Ascending aorta (tissue), 2 donors: ENCODE data around the gene SMPD2. TPM values are rescaled to one million over a fixed set of nuclear protein-coding genes. Genes with fewer than 3 reads are reported as not detected.

Source experiments
- DNase-seq, 2 donors: peaks; one replicate each; pipeline ENCODE4 v3.0.0-alpha.2; 2019; ENCODE audit warnings: low spot score in 2 of 2
- H3K27ac ChIP-seq, 2 donors: fragments of 200-600 bp; sonication (generic); one replicate each; pipeline ENCODE4 v1.5.1; 2016 to 2017; ENCODE audit warnings: mild to moderate bottlenecking in 1 of 2
- H3K27me3 ChIP-seq: fragments of 200-600 bp; sonication (generic); one replicate; pipeline ENCODE4 v1.5.1; 2017
- H3K36me3 ChIP-seq, 2 donors: fragments of 200-600 bp; sonication (generic); one replicate each; pipeline ENCODE4 v1.5.1; 2016
- H3K4me1 ChIP-seq, 2 donors: fragments of 200-600 bp; sonication (generic); one replicate each; pipeline ENCODE4 v1.5.1; 2016 to 2017; ENCODE audit warnings: mild to moderate bottlenecking in 1 of 2
- H3K4me3 ChIP-seq, 2 donors: fragments of 200-600 bp; sonication (generic); one replicate each; pipeline ENCODE4 v1.5.1; 2016 to 2017; ENCODE audit warnings: mild to moderate bottlenecking in 1 of 2
- H3K9me3 ChIP-seq, 2 donors: fragments of 200-600 bp; sonication (generic); one replicate each; pipeline ENCODE4 v1.5.1; 2016
- intact Hi-C: fragments of 100-400 bp; cut with DNase I; formaldehyde crosslinking; loops from one replicate; pipeline ENCODE4 v1.15.1; 2023
- total RNA-seq: library from RNA; depleted of rRNA; stranded (reverse); fragments of >200 nt; gene quantifications from one replicate; pipeline ENCODE4 v1.1.0, GENCODE V29; 2016
- TF ChIP-seq, protein P1 (sequence below), 3 experiments: fragments of 200-600 bp in 2 of 3; fragments of 450-650 bp in 1 of 3; sonication (generic) in 2 of 3; IDR thresholded peaks; one replicate each; pipeline ENCODE4 v1.5.1; 2016 to 2019; ENCODE audit warnings: antibody characterized with exemption in 3 of 3, mild to moderate bottlenecking in 1 of 3, moderate library complexity in 1 of 3

The SMPD2 gene
- total RNA-seq, 1 donor from 2014 or later = 14.2 TPM

DNA sequence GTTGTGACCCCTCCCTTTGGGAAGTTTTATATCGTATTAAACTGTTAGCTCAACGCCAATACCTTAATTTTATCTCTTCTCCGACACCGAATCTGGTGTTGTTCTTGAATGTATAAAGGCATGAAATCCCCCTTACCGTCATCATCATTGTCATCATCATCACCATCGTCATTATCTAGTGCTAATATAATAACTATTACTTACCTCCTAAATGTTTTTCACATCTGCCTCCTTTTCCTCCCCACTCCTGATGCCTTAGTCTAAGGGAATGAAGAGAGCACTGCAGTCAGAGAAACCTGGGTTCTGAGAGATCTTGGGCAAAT, 43.2 kb downstream of the SMPD2 start:
- TF ChIP-seq, protein P1, sequence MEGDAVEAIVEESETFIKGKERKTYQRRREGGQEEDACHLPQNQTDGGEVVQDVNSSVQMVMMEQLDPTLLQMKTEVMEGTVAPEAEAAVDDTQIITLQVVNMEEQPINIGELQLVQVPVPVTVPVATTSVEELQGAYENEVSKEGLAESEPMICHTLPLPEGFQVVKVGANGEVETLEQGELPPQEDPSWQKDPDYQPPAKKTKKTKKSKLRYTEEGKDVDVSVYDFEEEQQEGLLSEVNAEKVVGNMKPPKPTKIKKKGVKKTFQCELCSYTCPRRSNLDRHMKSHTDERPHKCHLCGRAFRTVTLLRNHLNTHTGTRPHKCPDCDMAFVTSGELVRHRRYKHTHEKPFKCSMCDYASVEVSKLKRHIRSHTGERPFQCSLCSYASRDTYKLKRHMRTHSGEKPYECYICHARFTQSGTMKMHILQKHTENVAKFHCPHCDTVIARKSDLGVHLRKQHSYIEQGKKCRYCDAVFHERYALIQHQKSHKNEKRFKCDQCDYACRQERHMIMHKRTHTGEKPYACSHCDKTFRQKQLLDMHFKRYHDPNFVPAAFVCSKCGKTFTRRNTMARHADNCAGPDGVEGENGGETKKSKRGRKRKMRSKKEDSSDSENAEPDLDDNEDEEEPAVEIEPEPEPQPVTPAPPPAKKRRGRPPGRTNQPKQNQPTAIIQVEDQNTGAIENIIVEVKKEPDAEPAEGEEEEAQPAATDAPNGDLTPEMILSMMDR (IDR thresholded peaks at IDR 0.05) = no peak
- DNase-seq = no peak
- Histone ChIP-seq H3K9me3 (no peaks in the 10 kb centered on the region), H3K27ac (peak overlapping the region; percentile 61 to 69), H3K36me3 (peaks cover 0 to 11% of the 10 kb centered on the region in 2 donors), H3K4me1 (peaks cover 8 to 28% of the 10 kb centered on the region in 2 donors), H3K27me3 (no peaks in the 10 kb centered on the region), H3K4me3 (peak overlapping the region; percentile 88 to 99)
- intact Hi-C loops = loop anchor here (1.0 to 5.0 kb wide), 5 partner anchors 29 to 386 kb away; partner anchors contain the start of genes AK9, CD164, CEP57L1 and FIG4

DNA sequence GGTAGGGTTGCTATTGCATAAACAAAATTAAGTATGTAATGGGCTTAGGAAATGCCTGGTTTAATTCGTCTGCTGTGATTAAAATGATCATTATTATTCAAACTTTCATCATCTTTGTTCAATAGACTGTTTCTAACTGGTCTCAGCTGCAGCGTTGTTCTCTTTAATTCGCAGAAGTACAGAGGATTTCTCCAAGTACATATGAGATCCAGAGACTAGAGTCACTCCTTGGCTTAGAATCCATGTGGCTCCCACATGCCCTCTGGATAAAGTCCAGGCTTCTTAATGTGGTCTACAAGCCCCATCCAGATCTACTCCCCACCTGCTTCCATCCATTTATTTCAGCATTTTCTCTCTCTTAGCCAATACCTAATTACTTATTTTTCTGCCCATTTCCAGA, 43.6 kb downstream of the SMPD2 start:
- H3K27ac ChIP-seq = peak overlapping the region; percentile 61 to 69
- H3K4me1 ChIP-seq = peaks cover 8 to 25% of the 10 kb centered on the region in 2 donors
- intact Hi-C loops = loop anchor here (5.0 kb wide), 1 partner anchor 387 kb away; the partner anchor contains the start of gene CEP57L1
- DNase-seq = no peak
- TF ChIP-seq, protein P1 (IDR thresholded peaks at IDR 0.05) = no peak
- H3K36me3 ChIP-seq = peaks cover 0 to 11% of the 10 kb centered on the region in 2 donors
- H3K4me3 ChIP-seq = peak overlapping the region in 1 of 2 donors; percentile 99
- no peaks in the 10 kb centered on the region for H3K27me3 ChIP-seq
- no peaks in the 10 kb centered on the region for H3K9me3 ChIP-seq

DNA sequence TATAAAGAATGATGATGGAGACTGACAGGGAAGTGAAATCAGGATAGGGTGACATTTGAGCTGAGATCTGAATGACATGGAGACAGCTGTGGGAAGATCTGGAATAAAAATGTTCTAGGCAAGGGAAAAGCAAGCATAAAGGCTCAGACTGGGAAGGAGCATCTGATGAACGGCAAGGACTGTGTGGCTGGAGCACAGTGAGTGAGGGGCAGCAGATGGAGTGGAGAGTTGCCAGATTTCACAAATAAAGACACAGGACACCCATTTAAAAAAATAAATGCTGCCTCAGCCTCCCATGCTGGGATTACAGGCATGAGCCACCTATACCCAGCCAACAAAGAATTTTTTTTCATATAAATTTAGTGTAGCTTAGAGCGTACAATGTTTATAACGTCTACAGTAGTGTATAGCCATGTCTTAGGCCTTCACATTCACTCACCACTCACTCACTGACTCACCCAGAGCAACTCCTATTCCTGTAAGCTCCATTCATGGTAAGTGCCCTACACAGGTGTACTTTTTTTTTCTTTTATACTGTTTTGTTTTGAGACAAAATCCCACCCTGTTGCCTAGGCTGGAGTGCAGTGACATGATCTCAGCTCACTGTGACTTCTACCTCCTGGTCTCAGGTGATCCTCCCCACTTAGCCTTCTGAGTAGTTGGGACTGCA, 44.9 kb downstream of the SMPD2 start:
- TF ChIP-seq, protein P1 (IDR thresholded peaks at IDR 0.05) = no peak
- no peak for DNase-seq
- Histone ChIP-seq H3K4me3 (no peak overlapping the region), H3K27ac (no peak overlapping the region), H3K9me3 (no peaks in the 10 kb centered on the region), H3K4me1 (peaks cover 8 to 18% of the 10 kb centered on the region in 2 donors), H3K36me3 (peaks cover 0 to 11% of the 10 kb centered on the region in 2 donors), H3K27me3 (no peaks in the 10 kb centered on the region)
- intact Hi-C loops = no loop called here

DNA sequence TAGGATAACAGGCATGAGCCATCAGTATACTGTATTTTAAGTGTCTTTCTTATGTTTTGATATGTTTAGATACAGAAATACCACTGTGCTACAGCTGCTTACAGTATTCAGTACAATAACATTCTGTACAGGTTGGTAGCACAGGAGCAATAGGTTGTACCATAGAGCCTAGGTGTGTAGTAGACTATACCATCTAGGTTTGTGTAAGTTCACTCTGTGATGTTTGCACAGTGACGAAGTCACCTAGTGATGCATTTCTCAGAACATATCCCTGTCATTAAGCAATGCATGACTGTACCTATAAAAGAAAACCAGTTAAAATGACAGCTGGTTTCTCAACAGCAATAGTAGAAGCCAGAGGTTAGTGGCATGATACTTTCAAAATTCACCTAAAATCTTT, 45.5 kb downstream of the SMPD2 start:
- H3K36me3 ChIP-seq = peaks cover 0 to 5% of the 10 kb centered on the region in 2 donors
- no peaks in the 10 kb centered on the region for H3K27me3 ChIP-seq
- DNase-seq = no peak
- H3K27ac ChIP-seq = no peak overlapping the region
- peaks cover 8 to 12% of the 10 kb centered on the region in 2 donors for H3K4me1 ChIP-seq
- intact Hi-C loops = no loop called here
- no peaks in the 10 kb centered on the region for H3K9me3 ChIP-seq
- no peak overlapping the region for H3K4me3 ChIP-seq
- TF ChIP-seq, protein P1 (IDR thresholded peaks at IDR 0.05) = no peak

DNA sequence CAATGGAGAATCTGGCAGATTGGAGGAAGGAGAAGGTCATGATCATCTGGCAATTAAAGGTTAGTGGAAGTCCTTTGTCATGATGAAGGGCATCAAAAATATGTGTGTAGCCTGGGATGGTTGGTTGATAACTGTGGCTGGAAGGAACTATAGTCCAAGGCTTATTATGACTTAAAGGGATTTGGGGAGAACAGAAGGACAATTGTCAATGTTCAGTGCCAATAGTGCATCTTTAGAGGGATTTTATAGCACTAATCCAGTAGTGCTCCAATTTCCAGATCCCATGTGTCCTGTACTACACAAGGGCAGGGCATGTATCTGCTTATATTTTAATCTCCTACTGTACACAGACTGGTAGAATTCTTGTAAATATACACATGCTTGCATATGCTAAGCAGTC, 47.5 kb downstream of the SMPD2 start:
- no peaks in the 10 kb centered on the region for H3K36me3 ChIP-seq
- intact Hi-C loops = no loop called here
- no peak for DNase-seq
- no peaks in the 10 kb centered on the region for H3K9me3 ChIP-seq
- H3K27me3 ChIP-seq = no peaks in the 10 kb centered on the region
- no peak overlapping the region for H3K27ac ChIP-seq
- TF ChIP-seq, protein P1 (IDR thresholded peaks at IDR 0.05) = no peak
- H3K4me3 ChIP-seq = no peak overlapping the region
- no peaks in the 10 kb centered on the region for H3K4me1 ChIP-seq
